ENCODE data around the gene CCDC40. TPM values are rescaled to one million over a fixed set of nuclear protein-coding genes. Genes with fewer than 3 reads are reported as not detected.
A peak's percentile ranks its signal among the peaks of the same experiment; 100 is the strongest.

The CCDC40 gene
- total and polyA plus RNA-seq, 9 of the 15 experiments (the other 6 are each of a cell fraction or from before 2014, with no cell fraction given) = 0.07 to 0.33 TPM; not detected in 7

DNA sequence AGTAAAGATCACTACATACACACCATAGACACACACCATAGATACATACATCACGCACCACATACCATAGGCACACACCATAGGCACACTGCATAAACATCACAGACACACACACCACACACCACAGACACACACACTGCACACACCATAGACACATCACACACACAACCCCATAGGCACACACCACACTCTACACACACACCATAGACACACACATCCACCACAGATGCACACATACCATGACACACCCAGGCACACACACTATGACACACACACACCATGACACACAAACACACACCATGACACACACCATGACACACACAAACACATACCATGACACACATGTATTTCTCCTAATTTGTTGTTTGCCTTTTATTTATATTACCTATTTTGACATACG is 14.8 kb upstream of the CCDC40 start:
- in situ Hi-C loops (cut with MboI) (no loop called here), intact Hi-C loops (cut with micrococcal nuclease) (no loop called here)
- ChIA-PET CTCF (ENCODE audit: low intra/inter-chr PET ratio) (no interaction called here), POLR2A (interaction anchor here (0.7 kb wide), 1 partner anchor 471 kb away, joined by 3 read pairs; no protein-coding TSS in a partner anchor)
- Histone ChIP-seq H3K4me2 (ENCODE audit: insufficient read depth, low read length) (no peak overlapping the region), H3K27me3 (ENCODE audit: control insufficient read depth in 2 of 2, insufficient read depth in 2 of 2, low read length in 2 of 2) (peaks cover 21 to 67% of the 10 kb centered on the region in 2 experiments), H3K79me2 (ENCODE audit: control insufficient read depth, insufficient read depth, low read length) (no peaks in the 10 kb centered on the region), H3K36me3 (ENCODE audit: control insufficient read depth, insufficient read depth, low read length) (no peaks in the 10 kb centered on the region; the same call in 2 of the 3 replicates), H3K27ac (ENCODE audit: extremely low read depth, low read depth, low read length) (no peak overlapping the region), H3K9me3 (replicated peaks; ENCODE audit: control insufficient read depth, insufficient read depth, low read depth, low read length) (no peaks in the 10 kb centered on the region), H3K9ac (ENCODE audit: insufficient read depth in 1 of 2, low read depth in 2 of 2, low read length in 2 of 2) (no peak overlapping the region), H2AFZ (ENCODE audit: low read depth, low read length) (no peak overlapping the region), H4K20me1 (replicated peaks; ENCODE audit: control insufficient read depth, insufficient read depth, low read length) (peaks cover 2% of the 10 kb centered on the region), H3K9me1 (ENCODE audit: control insufficient read depth, insufficient read depth, low read length) (no peaks in the 10 kb centered on the region), H3K4me1 (replicated peaks in 1 of 2; ENCODE audit: control insufficient read depth in 2 of 2, insufficient read depth in 2 of 2, low read length in 2 of 2) (peaks cover 0 to 17% of the 10 kb centered on the region in 2 experiments; a peak in 2 of 5 replicates), H3K4me3 (no peak overlapping the region)
- WGBS (ENCODE audit: insufficient coverage, low coverage, missing lambda C conversion rate) = 9% methylated on average over 2 of the region's 2 CpGs
- 0 out of 2 replicates have a peak, but pooled peaks have one; percentile 71 for TF ChIP-seq TSC22D4 (tag; IDR thresholded peaks at IDR 0.05)
- TF ChIP-seq NCOA2 (IDR thresholded peaks at IDR 0.05; ENCODE audit: partially characterized antibody in 2 of 2) = no peak
- no peak for DNase-seq (ENCODE audit: extremely low read depth in 1 of 4, low spot score in 3 of 4)
- no TSS peak for BruUV-seq (replicated peaks)
- FAIRE-seq = peak; percentile 44
- ATAC-seq = no peak

DNA sequence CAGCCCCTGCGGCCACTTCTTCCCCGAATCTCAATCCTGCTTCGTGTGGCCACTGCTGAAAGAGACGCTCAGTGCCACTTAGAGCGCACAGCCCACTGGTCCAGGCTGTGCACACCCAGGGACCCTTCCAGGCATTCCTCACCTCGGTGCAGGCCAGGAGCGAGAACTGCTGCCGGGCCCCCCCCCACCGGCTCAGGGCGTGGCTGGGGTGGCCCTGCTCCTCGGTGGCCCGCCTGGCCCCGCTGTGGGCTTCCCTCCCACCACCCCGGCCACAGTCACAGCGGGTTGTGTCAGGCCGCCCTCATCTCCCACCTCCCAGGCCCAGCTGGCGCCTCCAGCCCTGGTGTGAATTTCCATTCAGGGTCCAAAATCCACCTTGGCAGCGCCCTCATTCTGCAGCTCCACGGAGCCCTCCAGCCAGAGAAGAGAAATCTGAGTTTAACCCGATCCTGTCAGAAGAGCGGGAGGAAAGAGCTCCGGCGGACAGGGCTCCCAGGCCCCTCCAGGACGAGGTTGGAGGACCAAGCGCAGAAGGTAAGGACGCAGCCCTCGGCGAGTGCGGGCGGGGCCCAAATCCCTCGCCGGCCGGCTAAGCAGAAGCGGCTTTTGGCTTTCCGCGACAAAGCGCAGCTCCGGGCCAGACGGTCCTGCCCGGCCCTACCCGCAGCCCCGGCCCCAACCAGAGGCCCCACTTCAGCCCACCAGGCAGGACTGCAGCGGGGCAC is 12.8 kb upstream of the CCDC40 start:
- no peaks in the 10 kb centered on the region for H3K79me2 ChIP-seq (ENCODE audit: control insufficient read depth, insufficient read depth, low read length)
- ATAC-seq = peak; percentile 84
- peaks cover 0 to 17% of the 10 kb centered on the region in 2 experiments; a peak in 2 of 5 replicates for H3K4me1 ChIP-seq (replicated peaks in 1 of 2; ENCODE audit: control insufficient read depth in 2 of 2, insufficient read depth in 2 of 2, low read length in 2 of 2)
- H4K20me1 ChIP-seq (replicated peaks; ENCODE audit: control insufficient read depth, insufficient read depth, low read length) = peaks cover 2% of the 10 kb centered on the region
- H3K27me3 ChIP-seq (ENCODE audit: control insufficient read depth in 2 of 2, insufficient read depth in 2 of 2, low read length in 2 of 2) = peaks cover 18 to 72% of the 10 kb centered on the region in 2 experiments
- ChIA-PET POLR2A (interaction anchor here (0.9 to 1.0 kb wide), 2 partner anchors 9 to 27 kb away, joined by 4 to 5 read pairs; no protein-coding TSS in a partner anchor), CTCF (ENCODE audit: low intra/inter-chr PET ratio) (no interaction called here)
- intact Hi-C loops (cut with micrococcal nuclease) = no loop called here
- H3K27ac ChIP-seq (ENCODE audit: extremely low read depth, low read depth, low read length) = no peak overlapping the region
- 0 out of 2 replicates have a peak, but pooled peaks have one; percentile 17 for TF ChIP-seq ZBTB7A (IDR thresholded peaks at IDR 0.05; ENCODE audit: borderline replicate concordance, control insufficient read depth, low read depth, low read length)
- no peak for TF ChIP-seq SLC30A9 (CRISPR knock-in tag; IDR thresholded peaks at IDR 0.05)
- WGBS (ENCODE audit: insufficient coverage, low coverage, missing lambda C conversion rate) = 11% methylated on average over 38 of the region's 43 CpGs
- no peaks in the 10 kb centered on the region for H3K9me1 ChIP-seq (ENCODE audit: control insufficient read depth, insufficient read depth, low read length)
- H3K36me3 ChIP-seq (ENCODE audit: control insufficient read depth, insufficient read depth, low read length) = no peaks in the 10 kb centered on the region; the same call in 2 of the 3 replicates
- in situ Hi-C loops (cut with MboI) = no loop called here
- no peak for FAIRE-seq
- no peaks in the 10 kb centered on the region for H3K9me3 ChIP-seq (replicated peaks; ENCODE audit: control insufficient read depth, insufficient read depth, low read depth, low read length)
- H3K4me3 ChIP-seq = no peak overlapping the region
- peak overlapping the region in 1 of 2 experiments; percentile 42; a peak in 1 of 4 replicates for H3K9ac ChIP-seq (ENCODE audit: insufficient read depth in 1 of 2, low read depth in 2 of 2, low read length in 2 of 2)
- peak in 1 of 4 experiments; percentile 15 for DNase-seq (ENCODE audit: extremely low read depth in 1 of 4, low spot score in 3 of 4)
- no peak overlapping the region for H3K4me2 ChIP-seq (ENCODE audit: insufficient read depth, low read length)
- BruUV-seq (replicated peaks) = no TSS peak
- no peak overlapping the region for H2AFZ ChIP-seq (ENCODE audit: low read depth, low read length)

Data from K562 (cell line).